Activated naive CD4-positive, alpha-beta T cell treated with anti-CD3 and anti-CD28 coated beads, Interleukin-2, amount 50 U/mL, for 72 hours (primary cell): ENCODE measurements around the gene CHMP2B. TPM values are rescaled to one million over a fixed set of nuclear protein-coding genes. Genes with fewer than 3 reads are reported as not detected.
A peak's percentile ranks its signal among the peaks of the same experiment; 100 is the strongest.

Experiments used
- ATAC-seq, 2 donors: fragments of 150-1000 bp; cut with Tn5 transposase; 2 replicates each; pipeline ENCODE4 v1.10.0; 2021; ENCODE audit warnings: mild to moderate bottlenecking in 2 of 2, moderate library complexity in 2 of 2
- DNase-seq, 2 donors: peaks; one replicate each; pipeline ENCODE4 v3.0.0; 2021 to 2022; ENCODE audit warnings: low spot score in 2 of 2
- H3K27ac Mint-ChIP-seq, 2 donors: one replicate each; pipeline ENCODE4 v1.8.0; 2022; ENCODE audit warnings: mild to moderate bottlenecking in 2 of 2, mixed read lengths in 2 of 2
- H3K36me3 Mint-ChIP-seq, 2 donors: one replicate each; pipeline ENCODE4 v1.8.0; 2022; ENCODE audit warnings: mixed read lengths in 2 of 2
- H3K9me3 Mint-ChIP-seq, 2 donors: one replicate each; pipeline ENCODE4 v1.8.0; 2022; ENCODE audit warnings: mixed read lengths in 2 of 2
- total RNA-seq, 2 donors: library from RNA; stranded (reverse); gene quantifications; one replicate each; pipeline ENCODE4 v1.2.3, GENCODE V29; 2022

CHMP2B gene
- total RNA-seq, result 10 to 100 TPM; 21.4 to 27.3 TPM

GRCh38 chr3:87227104-87227834 lies at the start of gene CHMP2B:
Gene CHMP2B, plus strand, starts transcription at chr3:87227309. Its CDS starts 214 bp downstream, at chr3:87227523.
- DNase-seq (peak; percentile 85 to 94), ATAC-seq (peak; percentile 93 to 95)
- peaks cover 4% of the 10 kb centered on the region in 2 donors for H3K9me3 Mint-ChIP-seq
- H3K36me3 Mint-ChIP-seq, result peaks cover 12 to 30% of the 10 kb centered on the region in 2 donors
- peak within 1 kb of the TSS; percentile 99 for H3K27ac Mint-ChIP-seq

DNA sequence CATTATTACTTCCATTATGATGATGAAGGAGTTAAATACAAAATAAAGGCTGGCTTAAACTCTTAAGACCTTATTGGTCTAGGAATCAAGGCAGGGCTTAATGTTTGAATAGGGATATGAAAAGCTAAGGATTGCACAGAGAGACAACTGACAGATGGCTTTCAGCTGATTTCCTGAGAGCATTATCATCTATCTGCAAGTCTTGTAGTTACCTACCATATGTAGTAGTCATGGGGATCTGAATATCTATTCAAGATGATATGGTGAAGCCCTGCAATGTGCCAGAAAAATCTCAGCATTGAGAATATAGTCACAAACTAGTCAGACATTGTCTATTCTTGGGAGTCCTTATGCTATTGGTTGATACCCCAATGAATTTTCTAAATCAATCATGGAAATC lies 47.5 kb upstream of the CHMP2B start:
- no peaks in the 10 kb centered on the region for H3K9me3 Mint-ChIP-seq
- H3K36me3 Mint-ChIP-seq, result no peaks in the 10 kb centered on the region
- H3K27ac Mint-ChIP-seq, result no peak overlapping the region
- no peak for ATAC-seq
- DNase-seq, result no peak

DNA sequence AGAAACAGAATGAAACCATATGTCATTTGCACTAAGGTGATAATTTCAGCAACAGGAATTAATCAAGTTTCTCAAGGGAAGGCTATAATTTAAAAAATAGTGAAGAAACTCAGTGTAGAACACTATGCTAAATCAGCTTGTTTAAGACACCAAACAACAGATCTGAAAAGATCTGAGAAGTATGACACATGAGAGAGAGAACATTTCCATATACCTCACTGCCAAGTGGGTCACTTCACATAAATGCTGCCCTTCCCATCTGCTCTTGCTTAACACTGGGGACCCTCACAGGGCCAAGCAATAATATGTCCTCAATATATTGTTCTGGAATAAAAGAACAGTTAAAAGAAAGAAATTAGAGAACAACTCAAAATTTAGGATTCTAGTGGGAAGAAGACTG lies 45.6 kb upstream of the CHMP2B start:
- Mint-ChIP-seq H3K9me3 (no peaks in the 10 kb centered on the region), H3K27ac (no peak overlapping the region), H3K36me3 (no peaks in the 10 kb centered on the region)
- ATAC-seq (no peak), DNase-seq (no peak)

- DNase-seq, result no peak
- Mint-ChIP-seq H3K27ac (no peak overlapping the region), H3K36me3 (no peaks in the 10 kb centered on the region), H3K9me3 (no peaks in the 10 kb centered on the region)
- ATAC-seq, result no peak
These were observed 45.1 kb upstream of the CHMP2B start for GRCh38 chr3:87182023-87182422.

GRCh38 chr3:87186608-87187159 lies 40.4 kb upstream of the CHMP2B start:
- Mint-ChIP-seq H3K36me3 (no peaks in the 10 kb centered on the region), H3K9me3 (no peaks in the 10 kb centered on the region), H3K27ac (no peak overlapping the region)
- ATAC-seq (no peak), DNase-seq (no peak)

GRCh38 chr3:87191175-87191574 lies 35.9 kb upstream of the CHMP2B start:
- no peak for ATAC-seq
- Mint-ChIP-seq H3K27ac (no peak overlapping the region), H3K36me3 (no peaks in the 10 kb centered on the region), H3K9me3 (peaks cover 0 to 9% of the 10 kb centered on the region in 2 donors)
- DNase-seq, result no peak

DNA sequence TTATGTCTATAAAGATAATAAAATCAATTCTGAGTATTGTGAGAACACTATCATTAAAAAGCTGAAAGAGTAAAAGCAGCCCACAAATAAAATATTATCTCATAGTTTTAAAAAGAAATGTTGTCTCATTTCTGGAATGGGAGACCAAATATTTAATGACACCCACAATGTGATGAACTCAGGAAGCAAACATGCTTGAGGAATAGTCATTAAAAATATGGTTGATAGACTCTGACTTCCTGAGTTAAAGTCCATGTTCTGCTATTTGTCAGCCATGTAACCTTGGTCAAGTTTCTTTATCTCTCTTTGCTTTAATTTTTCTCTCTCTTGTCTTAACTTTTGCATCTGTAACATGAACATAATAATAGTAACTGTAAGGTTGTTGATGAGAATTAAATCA lies 35.5 kb upstream of the CHMP2B start:
- Mint-ChIP-seq H3K27ac (no peak overlapping the region), H3K36me3 (no peaks in the 10 kb centered on the region), H3K9me3 (peaks cover 0 to 9% of the 10 kb centered on the region in 2 donors)
- DNase-seq, result no peak
- ATAC-seq, result no peak

GRCh38 chr3:87196879-87197278 lies 30.2 kb upstream of the CHMP2B start:
- no peak for ATAC-seq
- DNase-seq, result no peak
- Mint-ChIP-seq H3K36me3 (no peaks in the 10 kb centered on the region), H3K9me3 (peaks cover 0 to 9% of the 10 kb centered on the region in 2 donors), H3K27ac (no peak overlapping the region)

GRCh38 chr3:87197531-87197930 lies 29.6 kb upstream of the CHMP2B start:
- DNase-seq (no peak), ATAC-seq (no peak)
- H3K9me3 Mint-ChIP-seq, result peaks cover 0 to 9% of the 10 kb centered on the region in 2 donors

DNA sequence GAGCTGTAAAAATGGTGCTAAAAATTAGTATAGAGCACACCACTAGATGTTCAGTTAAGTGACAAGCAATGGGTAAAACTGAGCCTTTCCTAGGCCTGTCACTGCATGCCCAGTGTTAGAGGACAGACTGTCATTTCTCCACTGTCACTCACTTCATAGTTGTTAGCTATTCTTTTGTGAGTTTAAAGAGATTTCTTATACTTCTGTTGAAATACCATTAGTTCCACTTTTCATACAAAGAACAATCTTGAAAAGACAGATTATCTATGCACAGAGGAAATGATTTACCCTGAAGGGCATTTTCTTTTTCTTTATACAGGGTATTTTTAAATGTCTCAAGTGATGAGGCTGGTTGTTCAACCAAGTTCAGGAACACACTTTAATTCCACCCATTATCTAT lies 28.3 kb upstream of the CHMP2B start:
- ATAC-seq, result no peak
- Mint-ChIP-seq H3K9me3 (peaks cover 0 to 9% of the 10 kb centered on the region in 2 donors), H3K36me3 (no peaks in the 10 kb centered on the region), H3K27ac (no peak overlapping the region)
- no peak for DNase-seq

More at GRCh38 chr3:87197531-87197930, 29.6 kb upstream of the CHMP2B start:
- Mint-ChIP-seq H3K27ac (no peak overlapping the region), H3K36me3 (no peaks in the 10 kb centered on the region)

DNA sequence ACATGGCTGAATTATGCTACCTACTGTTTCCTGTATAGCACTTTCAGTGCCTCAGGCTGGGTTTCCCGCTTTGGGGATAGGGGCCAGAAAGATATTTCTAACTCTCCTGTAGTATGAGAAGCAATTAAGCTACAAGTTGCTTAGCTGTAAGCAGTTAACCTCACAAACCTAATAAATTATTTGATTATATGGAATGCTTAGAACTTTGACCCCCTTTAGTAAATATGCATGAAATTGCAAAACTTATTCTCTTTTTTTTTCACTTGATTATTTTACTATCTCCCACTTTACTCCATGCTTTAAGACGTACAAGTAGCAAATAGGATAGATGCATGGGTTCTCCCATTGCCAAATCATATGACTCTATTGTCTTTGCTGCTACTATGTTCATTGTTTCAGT lies 27.5 kb upstream of the CHMP2B start:
- ATAC-seq (no peak), DNase-seq (no peak)
- H3K9me3 Mint-ChIP-seq, result peaks cover 0 to 9% of the 10 kb centered on the region in 2 donors
- no peaks in the 10 kb centered on the region for H3K36me3 Mint-ChIP-seq
- no peak overlapping the region for H3K27ac Mint-ChIP-seq

- Mint-ChIP-seq H3K36me3 (no peaks in the 10 kb centered on the region), H3K9me3 (peaks cover 0 to 4% of the 10 kb centered on the region in 2 donors), H3K27ac (no peak overlapping the region)
- DNase-seq (no peak), ATAC-seq (no peak)
These were observed 27.0 kb upstream of the CHMP2B start for GRCh38 chr3:87200060-87200647.

- DNase-seq (no peak), ATAC-seq (no peak)
- Mint-ChIP-seq H3K27ac (no peak overlapping the region), H3K9me3 (no peaks in the 10 kb centered on the region), H3K36me3 (no peaks in the 10 kb centered on the region)
These were observed 25.4 kb upstream of the CHMP2B start for GRCh38 chr3:87201727-87202126.

DNA sequence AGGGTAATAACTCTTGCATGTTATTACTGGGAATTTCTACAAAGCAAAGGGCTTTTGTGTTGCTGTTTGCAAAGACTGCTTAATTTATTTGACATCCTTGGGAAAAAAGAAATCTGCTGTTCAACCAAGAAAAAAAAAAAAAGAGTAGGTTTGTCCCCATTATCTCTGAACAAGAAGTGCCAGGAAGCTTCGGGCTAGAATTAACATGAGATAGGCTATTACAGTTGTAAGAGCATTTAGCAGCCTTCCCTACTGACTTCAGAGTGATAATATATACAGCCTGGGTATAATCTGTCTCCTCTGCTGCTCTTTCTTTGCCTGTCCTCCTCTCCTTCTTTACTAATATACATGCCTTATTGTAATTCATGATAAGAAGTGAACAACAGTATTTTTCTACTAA lies 23.3 kb upstream of the CHMP2B start:
- H3K9me3 Mint-ChIP-seq, result no peaks in the 10 kb centered on the region
- ATAC-seq, result no peak
- no peak overlapping the region for H3K27ac Mint-ChIP-seq

GRCh38 chr3:87206070-87206469 lies 21.0 kb upstream of the CHMP2B start:
- ATAC-seq (peak in 1 of 2 donors; percentile 70), DNase-seq (no peak)
- Mint-ChIP-seq H3K36me3 (no peaks in the 10 kb centered on the region), H3K9me3 (no peaks in the 10 kb centered on the region), H3K27ac (no peak overlapping the region)

More for the DNA sequence above, 23.3 kb upstream of the CHMP2B start:
- DNase-seq, result no peak
- no peaks in the 10 kb centered on the region for H3K36me3 Mint-ChIP-seq

DNA sequence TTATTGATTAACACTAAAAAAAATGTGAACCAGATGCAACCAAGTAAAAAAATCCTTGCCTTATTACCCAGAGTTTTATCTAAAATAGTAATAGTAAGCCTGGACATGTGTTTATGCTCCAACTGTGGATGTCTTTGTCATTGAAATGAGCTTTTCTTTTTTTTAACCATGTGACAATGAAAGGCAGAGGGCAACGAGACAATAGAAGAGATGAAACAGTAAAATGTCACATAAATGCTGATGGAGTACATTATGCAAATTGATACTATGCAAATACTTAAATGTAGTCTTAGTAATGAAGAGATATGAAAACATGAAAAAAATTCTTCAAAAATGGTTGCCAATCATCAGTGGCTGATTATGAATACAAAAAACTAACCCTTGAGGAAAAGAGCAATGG lies 20.5 kb upstream of the CHMP2B start:
- ATAC-seq (no peak), DNase-seq (no peak)
- no peaks in the 10 kb centered on the region for H3K36me3 Mint-ChIP-seq
- no peaks in the 10 kb centered on the region for H3K9me3 Mint-ChIP-seq
- no peak overlapping the region for H3K27ac Mint-ChIP-seq

- DNase-seq (no peak), ATAC-seq (no peak)
- H3K27ac Mint-ChIP-seq, result no peak overlapping the region
- no peaks in the 10 kb centered on the region for H3K9me3 Mint-ChIP-seq
- H3K36me3 Mint-ChIP-seq, result no peaks in the 10 kb centered on the region
These were observed 19.6 kb upstream of the CHMP2B start for GRCh38 chr3:87207460-87207859.

DNA sequence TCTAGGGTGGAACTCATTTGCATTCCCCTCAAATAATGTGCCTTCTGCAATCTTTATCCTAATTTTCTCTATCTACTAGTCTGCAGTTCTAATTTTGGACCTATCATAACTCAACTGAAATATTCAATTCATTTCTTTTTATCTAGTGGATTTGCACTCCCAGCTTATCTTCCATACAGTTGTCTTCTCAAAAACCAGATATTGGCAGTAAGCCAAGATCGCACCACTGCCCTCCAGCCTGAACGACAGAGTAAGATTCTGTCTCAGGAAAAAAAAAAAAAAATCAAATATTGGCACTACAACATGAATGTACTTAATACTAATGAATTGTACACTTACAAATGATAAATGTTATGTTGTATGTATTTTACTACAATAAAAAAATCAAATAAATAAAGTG lies 18.0 kb upstream of the CHMP2B start:
- no peaks in the 10 kb centered on the region for H3K9me3 Mint-ChIP-seq
- no peak overlapping the region for H3K27ac Mint-ChIP-seq
- DNase-seq (no peak), ATAC-seq (no peak)
- H3K36me3 Mint-ChIP-seq, result no peaks in the 10 kb centered on the region
